Anterior cingulate cortex (tissue), 58 donors: ENCODE data around the gene TTN.
"Not testable (repeated sequence)": the region's sequence is repeated elsewhere in the genome, so short reads cannot be mapped to it uniquely, and the experiment has no call there.

Source experiments
- DNase-seq, 58 donors: peaks; one replicate each; lab custom pipeline; 2025; lab: John Stamatoyannopoulos, UW

TTN gene

GRCh38 chr2:178679891-178680290, 127.3 kb downstream of the TTN start:
- DNase-seq = no peak

DNA sequence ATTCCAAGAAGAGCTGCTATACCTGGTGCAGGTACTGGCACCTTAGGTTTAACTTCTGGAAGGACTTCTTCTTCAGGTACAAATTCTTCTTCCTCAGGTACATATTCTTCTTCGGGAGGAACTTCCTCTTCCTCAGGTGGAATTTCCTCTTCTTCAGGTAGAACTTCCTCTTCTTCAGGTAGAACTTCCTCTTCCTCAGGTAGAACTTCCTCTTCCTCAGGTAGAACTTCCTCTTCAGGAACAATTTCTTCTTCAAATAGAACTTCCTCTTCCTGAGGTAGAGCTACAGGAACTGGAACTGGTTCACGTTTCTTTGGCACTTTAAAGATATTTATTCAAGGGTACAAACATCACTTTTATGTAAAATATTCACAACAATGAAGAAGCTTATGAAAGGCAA, 129.6 kb downstream of the TTN start:
- no peak for DNase-seq

GRCh38 chr2:178676046-178676445, 131.2 kb downstream of the TTN start:
- DNase-seq = no peak

GRCh38 chr2:178674122-178674521, 133.1 kb downstream of the TTN start:
- no peak for DNase-seq

- DNase-seq = no peak
Measured at GRCh38 chr2:178666458-178666857, 140.8 kb downstream of the TTN start.

GRCh38 chr2:178658480-178658879, 148.7 kb downstream of the TTN start:
- DNase-seq = not testable (repeated sequence)

- DNase-seq = no peak
Measured at GRCh38 chr2:178650554-178650953, 156.7 kb downstream of the TTN start.

- DNase-seq = no peak
Measured at GRCh38 chr2:178644919-178645318, 162.3 kb downstream of the TTN start.

DNA sequence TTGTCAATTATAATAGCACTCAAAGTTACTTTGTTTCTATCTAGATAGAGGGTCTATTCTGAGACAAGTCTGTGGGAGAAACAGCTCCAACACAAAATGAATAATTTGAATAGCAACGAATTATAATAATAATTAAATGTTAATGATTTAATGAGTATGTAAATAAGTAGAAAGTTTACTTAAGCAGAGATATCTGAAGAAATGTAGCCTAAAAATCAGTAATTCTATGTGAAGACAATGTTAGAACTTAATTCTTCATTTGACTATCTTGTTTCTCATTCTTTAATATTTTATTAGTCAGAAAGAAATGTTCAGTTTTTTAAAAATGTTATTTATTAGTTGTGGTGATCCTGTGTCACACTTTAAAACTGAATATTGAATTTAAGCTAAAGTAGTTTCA, 165.7 kb downstream of the TTN start:
- no peak for DNase-seq

- no peak for DNase-seq
Measured at GRCh38 chr2:178635897-178636296, 171.3 kb downstream of the TTN start.

DNA sequence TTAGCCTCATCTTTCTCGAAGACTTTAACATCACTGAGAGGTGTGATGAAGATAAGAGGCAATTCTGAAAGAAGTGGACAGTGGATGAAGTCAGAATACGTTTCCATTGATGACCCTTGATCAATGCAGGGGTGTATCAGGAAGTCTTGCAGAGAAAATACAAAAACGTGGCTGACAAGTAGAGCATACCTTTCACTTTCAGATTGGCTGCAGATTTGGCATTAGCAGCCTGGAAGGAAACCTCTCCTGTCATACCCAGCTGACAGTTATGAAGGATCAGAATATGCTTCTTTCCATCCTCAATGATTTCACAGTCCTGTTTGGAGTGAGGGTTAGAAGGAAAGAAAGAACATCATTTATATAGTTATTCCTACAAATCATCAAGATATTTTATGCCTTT, 174.5 kb downstream of the TTN start:
- DNase-seq = no peak

GRCh38 chr2:178630581-178630980, 176.6 kb downstream of the TTN start:
- DNase-seq = no peak

DNA sequence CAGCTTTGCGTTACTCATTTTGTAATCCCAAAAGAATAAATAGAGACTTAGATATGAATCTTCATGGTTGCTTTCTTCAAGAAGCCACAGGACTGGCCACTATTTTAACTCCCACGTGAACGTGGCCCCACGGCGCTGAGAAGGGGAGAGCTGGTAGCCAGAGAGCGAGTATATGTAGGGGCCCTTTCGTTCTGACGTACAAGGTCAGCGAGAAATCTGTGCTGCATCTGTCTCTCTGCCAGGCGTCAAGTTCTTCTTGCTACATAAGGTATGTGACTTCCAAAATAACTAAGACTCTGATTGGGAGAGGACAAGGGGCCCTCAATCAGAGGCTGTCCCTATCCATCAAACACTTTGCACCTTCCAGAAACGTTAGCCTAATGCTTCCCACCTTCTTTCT, 177.8 kb downstream of the TTN start:
- DNase-seq = no peak

DNA sequence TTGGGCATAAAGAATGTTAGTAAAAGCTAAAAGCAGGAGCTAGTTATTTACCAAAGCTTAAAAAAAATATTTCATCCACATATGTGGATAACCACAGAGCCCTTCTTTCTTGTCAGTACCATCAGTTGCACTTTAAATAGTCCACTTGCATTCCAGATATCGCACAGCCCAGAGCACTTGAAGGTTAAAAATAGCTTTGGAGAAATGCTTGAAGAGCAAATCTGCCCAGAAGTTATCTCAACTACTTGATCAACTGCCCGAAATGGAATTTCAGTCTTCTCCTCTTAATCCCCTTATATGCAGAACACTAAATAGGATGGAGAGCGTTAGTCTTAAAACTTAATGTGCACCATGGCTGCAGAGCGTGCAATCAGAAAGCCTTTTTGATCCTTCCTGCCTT, 178.6 kb downstream of the TTN start:
- DNase-seq = no peak

DNA sequence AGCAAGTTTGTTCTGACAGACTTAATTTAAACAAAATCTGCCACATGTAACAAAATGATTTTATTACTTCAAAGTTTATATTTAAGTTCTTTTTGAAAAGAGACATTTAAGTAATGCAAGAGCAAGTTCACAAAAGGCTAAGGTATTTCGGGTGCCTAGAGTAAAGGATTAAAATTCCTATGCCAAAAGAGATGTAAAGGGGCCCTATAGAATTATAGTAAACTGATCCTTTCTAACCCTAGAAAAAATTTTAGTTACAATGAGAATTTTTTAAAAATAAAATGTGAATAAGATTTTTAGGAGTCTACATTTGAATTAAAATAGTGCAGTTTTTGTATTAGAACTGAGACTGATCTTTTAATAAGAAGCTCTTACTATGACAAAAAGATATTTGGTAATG, 179.8 kb downstream of the TTN start:
- no peak for DNase-seq

GRCh38 chr2:178615969-178616368, 191.3 kb downstream of the TTN start:
- DNase-seq = no peak

DNA sequence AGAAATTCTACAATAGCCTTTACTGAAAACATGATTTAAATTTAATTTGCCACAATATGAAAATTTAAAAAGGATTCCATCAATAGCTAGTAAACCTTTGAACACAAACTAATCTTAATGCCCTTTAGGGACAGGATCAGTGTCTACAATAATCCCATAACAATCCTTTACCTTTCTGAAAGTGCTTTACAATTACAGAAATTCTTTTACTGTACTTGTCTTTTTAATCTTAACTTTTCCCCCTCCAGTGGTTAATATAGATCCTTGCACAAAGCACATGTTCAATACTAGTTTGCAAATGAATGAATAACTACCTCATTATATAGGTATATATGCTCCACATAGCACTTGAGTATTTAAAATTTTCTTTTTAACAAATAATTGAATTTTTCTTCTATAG, 204.3 kb downstream of the TTN start:
- DNase-seq = no peak

- no peak for DNase-seq
Measured at GRCh38 chr2:178592655-178593054, 214.6 kb downstream of the TTN start.

GRCh38 chr2:178589335-178589734, 217.9 kb downstream of the TTN start:
- no peak for DNase-seq

GRCh38 chr2:178584666-178585065, 222.6 kb downstream of the TTN start:
- DNase-seq = no peak

DNA sequence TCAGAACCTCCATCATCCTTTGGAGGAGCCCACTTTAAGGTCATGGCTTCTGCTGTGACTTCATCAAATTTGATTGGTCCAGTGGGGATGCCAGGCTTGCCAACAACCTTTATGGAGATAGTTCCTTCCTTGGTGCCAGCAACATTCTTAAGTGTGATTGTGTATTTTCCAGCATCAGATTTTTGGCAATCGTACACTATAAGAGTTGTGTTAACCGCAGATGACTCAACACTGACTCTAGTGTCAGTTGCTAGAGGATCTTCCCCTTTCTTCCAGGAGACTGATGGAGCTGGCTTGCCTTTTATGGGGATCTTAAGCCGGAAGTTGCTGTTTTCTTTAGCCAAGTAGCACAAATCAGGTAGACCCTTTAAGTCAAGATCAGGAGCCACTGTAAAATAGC, 228.2 kb downstream of the TTN start:
- no peak for DNase-seq

DNA sequence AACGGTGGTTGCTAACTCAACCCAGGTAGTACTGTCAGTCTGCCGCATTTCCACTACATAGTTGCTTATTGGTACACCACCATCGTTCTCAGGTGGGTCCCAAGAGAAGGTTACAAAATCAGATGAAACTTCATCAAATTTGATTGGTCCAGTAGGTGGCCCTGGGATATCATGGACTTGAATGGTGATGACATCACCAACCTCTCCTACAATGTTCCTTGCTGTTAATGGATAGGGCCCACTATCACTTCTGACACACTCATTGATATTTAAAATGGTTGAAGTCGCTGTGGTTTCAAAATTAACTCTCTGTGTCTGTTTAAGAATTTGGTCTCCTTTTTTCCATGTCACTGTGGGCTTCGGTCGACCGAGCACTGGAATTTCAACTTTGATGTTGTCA, 232.4 kb downstream of the TTN start:
- no peak for DNase-seq

DNA sequence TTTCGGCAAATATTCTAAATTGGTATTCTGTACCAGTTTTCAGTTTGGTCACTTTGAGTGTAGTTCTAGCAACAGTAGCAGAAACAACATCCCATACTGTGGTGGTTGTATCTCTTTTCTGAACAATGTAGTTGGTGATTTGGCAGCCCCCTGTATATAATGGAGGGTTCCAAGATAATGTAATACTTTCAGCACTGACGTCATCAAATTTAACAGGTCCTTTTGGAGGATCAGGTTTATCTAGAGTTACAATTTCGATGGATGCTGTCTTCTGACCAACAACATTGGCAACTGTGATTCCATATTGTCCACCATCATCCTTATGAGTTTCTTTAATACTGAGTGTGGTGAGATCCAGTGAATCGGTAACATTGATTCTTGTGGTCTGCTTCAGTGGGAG, 239.0 kb downstream of the TTN start:
- no peak for DNase-seq

GRCh38 chr2:178553047-178553446, 254.2 kb downstream of the TTN start:
- DNase-seq = peak in 3 of 58 donors; percentile 1 to 14 (median 8)
